ENCODE measurements around the gene MTARC1.
A peak's percentile ranks its signal among the peaks of the same experiment; 100 is the strongest.

The MTARC1 gene

GRCh38 chr1:220776720-220777326 is 9.9 kb upstream of the MTARC1 start:
- POLR2A ChIA-PET (ENCODE audit: low non-redundant PET), result no interaction called here
- peak; percentile 97 for DNase-seq (ENCODE audit: low spot score)
- H3K27ac ChIP-seq, result no peak overlapping the region
- CTCF ChIA-PET, result interaction anchor here (0.5 to 6.3 kb wide), 39 partner anchors 9 to 1857 kb away, joined by 3 to 79 read pairs (median 4); partner anchors contain the start of gene MTARC1
- TF ChIP-seq CTCF (conservative IDR thresholded peaks at IDR 0.05; ENCODE audit: low read depth), result peak; percentile 87

GRCh38 chr1:220783453-220783852 is 3.3 kb upstream of the MTARC1 start:
- TF ChIP-seq CTCF (conservative IDR thresholded peaks at IDR 0.05; ENCODE audit: low read depth), result no peak
- H3K27ac ChIP-seq, result no peak overlapping the region
- no peak for DNase-seq (ENCODE audit: low spot score)
- ChIA-PET CTCF (interaction anchor here (0.6 to 3.3 kb wide), 2 partner anchors 17 to 502 kb away, joined by 3 to 11 read pairs; no protein-coding TSS in a partner anchor), POLR2A (ENCODE audit: low non-redundant PET) (no interaction called here)

GRCh38 chr1:220784751-220785150 is 2.0 kb upstream of the MTARC1 start:
- no peak for TF ChIP-seq CTCF (conservative IDR thresholded peaks at IDR 0.05; ENCODE audit: low read depth)
- DNase-seq (ENCODE audit: low spot score), result no peak
- H3K27ac ChIP-seq, result no peak overlapping the region
- ChIA-PET CTCF (interaction anchor here (3.7 kb wide), 1 partner anchor 9 kb away, joined by 26 read pairs; no protein-coding TSS in a partner anchor), POLR2A (ENCODE audit: low non-redundant PET) (interaction anchor here (0.6 kb wide), 1 partner anchor 19 kb away, joined by 3 read pairs; no protein-coding TSS in a partner anchor)

- DNase-seq (ENCODE audit: low spot score), result no peak
- CTCF ChIA-PET, result interaction anchor here (0.5 to 3.7 kb wide), 5 partner anchors 9 to 515 kb away, joined by 3 to 26 read pairs (median 3); no protein-coding TSS in a partner anchor
- no peak for TF ChIP-seq CTCF (conservative IDR thresholded peaks at IDR 0.05; ENCODE audit: low read depth)
- POLR2A ChIA-PET (ENCODE audit: low non-redundant PET), result interaction anchor here (0.6 kb wide), 1 partner anchor 18 kb away, joined by 3 read pairs; no protein-coding TSS in a partner anchor
- no peak overlapping the region for H3K27ac ChIP-seq
Observed at GRCh38 chr1:220785166-220786056, 1.3 kb upstream of the MTARC1 start.

GRCh38 chr1:220786057-220786336 is 716 bp upstream of the MTARC1 start:
- POLR2A ChIA-PET (ENCODE audit: low non-redundant PET), result interaction anchor here (1.5 kb wide), 1 partner anchor 514 kb away, joined by 3 read pairs; the partner anchor contains the start of gene RAB3GAP2
- no peak for DNase-seq (ENCODE audit: low spot score)
- TF ChIP-seq CTCF (conservative IDR thresholded peaks at IDR 0.05; ENCODE audit: low read depth), result no peak
- H3K27ac ChIP-seq, result no peak overlapping the region
- CTCF ChIA-PET, result interaction anchor here (0.5 to 3.7 kb wide), 5 partner anchors 10 to 516 kb away, joined by 3 to 26 read pairs (median 3); no protein-coding TSS in a partner anchor

GRCh38 chr1:220787069-220787619 is 431 bp downstream of the MTARC1 start:
- peak; percentile 85 for DNase-seq (ENCODE audit: low spot score)
- POLR2A ChIA-PET (ENCODE audit: low non-redundant PET), result interaction anchor here (1.5 kb wide), 1 partner anchor 515 kb away, joined by 3 read pairs; the partner anchor contains the start of gene RAB3GAP2
- H3K27ac ChIP-seq, result no peak overlapping the region
- TF ChIP-seq CTCF (conservative IDR thresholded peaks at IDR 0.05; ENCODE audit: low read depth), result 0 out of 2 replicates have a peak, but pooled peaks have one; percentile 5
- CTCF ChIA-PET, result interaction anchor here (0.6 to 3.7 kb wide), 5 partner anchors 11 to 506 kb away, joined by 3 to 26 read pairs (median 3); no protein-coding TSS in a partner anchor
